ENCODE results near the gene FAM89B. TPM values are rescaled to one million over a fixed set of nuclear protein-coding genes. Genes with fewer than 3 reads are reported as not detected.

The FAM89B gene
- polyA plus RNA-seq, 1 donor (not counting 4 experiments of a cell fraction or from before 2014, with no cell fraction given), result 11.5 TPM

DNA sequence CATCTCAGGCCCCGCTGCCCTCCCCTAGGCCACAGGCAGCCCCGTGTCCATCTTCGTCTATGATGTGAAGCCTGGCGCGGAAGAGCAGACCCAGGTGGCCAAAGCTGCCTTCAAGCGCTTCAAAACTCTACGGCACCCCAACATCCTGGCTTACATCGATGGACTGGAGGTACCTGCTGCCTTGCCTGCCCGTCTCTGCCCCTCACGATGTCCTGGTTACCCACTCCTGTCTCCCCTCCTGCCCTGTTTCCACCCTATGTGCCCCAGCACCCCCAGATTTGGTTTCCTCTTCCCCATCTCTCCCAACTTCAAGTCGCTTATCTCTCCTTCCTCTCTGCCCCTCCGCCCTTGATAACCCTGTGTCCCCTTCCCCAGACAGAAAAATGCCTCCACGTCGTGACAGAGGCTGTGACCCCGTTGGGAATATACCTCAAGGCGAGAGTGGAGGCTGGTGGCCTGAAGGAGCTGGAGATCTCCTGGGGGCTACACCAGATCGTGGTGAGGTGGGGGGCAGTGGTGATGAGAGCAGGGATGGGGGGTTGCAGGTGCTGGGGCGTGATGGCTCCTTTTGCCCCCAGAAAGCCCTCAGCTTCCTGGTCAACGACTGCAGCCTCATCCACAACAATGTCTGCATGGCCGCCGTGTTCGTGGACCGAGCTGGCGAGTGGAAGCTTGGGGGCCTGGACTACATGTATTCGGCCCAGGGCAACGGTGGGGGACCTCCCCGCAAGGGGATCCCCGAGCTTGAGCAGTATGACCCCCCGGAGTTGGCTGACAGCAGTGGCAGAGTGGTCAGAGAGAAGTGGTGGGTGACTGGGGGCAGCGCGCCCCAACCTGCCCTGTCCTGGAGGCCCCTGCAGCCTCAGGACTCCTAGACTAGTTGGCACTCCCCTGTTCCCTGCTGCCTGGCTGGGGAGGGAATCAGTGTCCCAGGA is 46.5 kb upstream of the FAM89B start:
- Histone ChIP-seq H3K27ac (ENCODE audit: control insufficient read depth, insufficient read depth, low read length) (peak overlapping the region; percentile 74), H3K79me2 (ENCODE audit: control insufficient read depth, insufficient read depth, low read length) (peaks cover 23% of the 10 kb centered on the region), H3K36me3 (ENCODE audit: control insufficient read depth in 2 of 2, extremely low read depth in 1 of 2, insufficient read depth in 2 of 2, low read length in 2 of 2) (peaks cover 14 to 26% of the 10 kb centered on the region in 2 experiments), H3K9me1 (ENCODE audit: control insufficient read depth, extremely low read depth, insufficient read depth, low read length) (peaks cover 2% of the 10 kb centered on the region), H3K4me3 (ENCODE audit: control insufficient read depth in 2 of 3, extremely low read depth in 1 of 3, insufficient read depth in 2 of 3, low read depth in 1 of 3, low read length in 3 of 3) (peak overlapping the region; percentile 78 to 93 (median 83)), H3K9me3 (ENCODE audit: control insufficient read depth, low read depth, low read length) (no peaks in the 10 kb centered on the region), H3K4me2 (ENCODE audit: control insufficient read depth, extremely low read depth, insufficient read depth, low read depth, low read length) (peak overlapping the region; percentile 96), H2AFZ (ENCODE audit: control insufficient read depth, low read length) (peak overlapping the region; percentile 65), H3K27me3 (ENCODE audit: control insufficient read depth, extremely low read depth, insufficient read depth, low read length) (peaks cover 5% of the 10 kb centered on the region), H3K4me1 (ENCODE audit: control insufficient read depth, extremely low read depth, insufficient read depth, low read length) (peaks cover 10% of the 10 kb centered on the region), H3K9ac (ENCODE audit: control insufficient read depth, extremely low read depth, insufficient read depth, low read length) (peak overlapping the region; percentile 92), H4K20me1 (ENCODE audit: control insufficient read depth, extremely low read depth, insufficient read depth, low read length) (no peaks in the 10 kb centered on the region)
- FAIRE-seq, result no peak
- no peak for TF ChIP-seq EZH2 (IDR thresholded peaks at IDR 0.05; ENCODE audit: low read length)
- TF ChIP-seq, protein P1, sequence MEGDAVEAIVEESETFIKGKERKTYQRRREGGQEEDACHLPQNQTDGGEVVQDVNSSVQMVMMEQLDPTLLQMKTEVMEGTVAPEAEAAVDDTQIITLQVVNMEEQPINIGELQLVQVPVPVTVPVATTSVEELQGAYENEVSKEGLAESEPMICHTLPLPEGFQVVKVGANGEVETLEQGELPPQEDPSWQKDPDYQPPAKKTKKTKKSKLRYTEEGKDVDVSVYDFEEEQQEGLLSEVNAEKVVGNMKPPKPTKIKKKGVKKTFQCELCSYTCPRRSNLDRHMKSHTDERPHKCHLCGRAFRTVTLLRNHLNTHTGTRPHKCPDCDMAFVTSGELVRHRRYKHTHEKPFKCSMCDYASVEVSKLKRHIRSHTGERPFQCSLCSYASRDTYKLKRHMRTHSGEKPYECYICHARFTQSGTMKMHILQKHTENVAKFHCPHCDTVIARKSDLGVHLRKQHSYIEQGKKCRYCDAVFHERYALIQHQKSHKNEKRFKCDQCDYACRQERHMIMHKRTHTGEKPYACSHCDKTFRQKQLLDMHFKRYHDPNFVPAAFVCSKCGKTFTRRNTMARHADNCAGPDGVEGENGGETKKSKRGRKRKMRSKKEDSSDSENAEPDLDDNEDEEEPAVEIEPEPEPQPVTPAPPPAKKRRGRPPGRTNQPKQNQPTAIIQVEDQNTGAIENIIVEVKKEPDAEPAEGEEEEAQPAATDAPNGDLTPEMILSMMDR (optimal IDR thresholded peaks at IDR 0.05 in 1 of 3, IDR thresholded peaks at IDR 0.05 in 1 of 3, conservative IDR thresholded peaks at IDR 0.05 in 1 of 3; ENCODE audit: extremely low read depth in 1 of 3, insufficient read depth in 2 of 3, low read length in 3 of 3), result no peak
- dilution Hi-C loops (cut with MboI; ENCODE audit: extremely low pct_ligation_motif_present, low sequenced_read_pairs), result no loop called here
- DNase-seq (ENCODE audit: low read depth, low spot score), result no peak

DNA sequence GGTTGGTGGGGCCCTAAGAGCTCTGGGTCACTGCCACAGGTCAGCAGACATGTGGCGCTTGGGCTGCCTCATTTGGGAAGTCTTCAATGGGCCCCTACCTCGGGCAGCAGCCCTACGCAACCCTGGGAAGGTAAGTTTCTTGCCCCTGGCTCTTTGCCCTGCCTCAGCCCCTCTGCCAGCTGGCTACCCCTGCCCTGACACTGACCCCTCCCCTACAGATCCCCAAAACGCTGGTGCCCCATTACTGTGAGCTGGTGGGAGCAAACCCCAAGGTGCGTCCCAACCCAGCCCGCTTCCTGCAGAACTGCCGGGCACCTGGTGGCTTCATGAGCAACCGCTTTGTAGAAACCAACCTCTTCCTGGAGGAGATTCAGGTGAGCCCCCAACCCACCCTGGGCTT is 45.6 kb upstream of the FAM89B start:
- Histone ChIP-seq H3K79me2 (ENCODE audit: control insufficient read depth, insufficient read depth, low read length) (peaks cover 23% of the 10 kb centered on the region), H3K4me1 (ENCODE audit: control insufficient read depth, extremely low read depth, insufficient read depth, low read length) (peaks cover 10% of the 10 kb centered on the region), H3K4me3 (ENCODE audit: control insufficient read depth in 2 of 3, extremely low read depth in 1 of 3, insufficient read depth in 2 of 3, low read depth in 1 of 3, low read length in 3 of 3) (no peak overlapping the region), H2AFZ (ENCODE audit: control insufficient read depth, low read length) (no peak overlapping the region), H3K4me2 (ENCODE audit: control insufficient read depth, extremely low read depth, insufficient read depth, low read depth, low read length) (no peak overlapping the region), H3K9me1 (ENCODE audit: control insufficient read depth, extremely low read depth, insufficient read depth, low read length) (peaks cover 2% of the 10 kb centered on the region), H3K36me3 (ENCODE audit: control insufficient read depth in 2 of 2, extremely low read depth in 1 of 2, insufficient read depth in 2 of 2, low read length in 2 of 2) (peaks cover 19 to 31% of the 10 kb centered on the region in 2 experiments), H3K27ac (ENCODE audit: control insufficient read depth, insufficient read depth, low read length) (no peak overlapping the region), H4K20me1 (ENCODE audit: control insufficient read depth, extremely low read depth, insufficient read depth, low read length) (no peaks in the 10 kb centered on the region), H3K9ac (ENCODE audit: control insufficient read depth, extremely low read depth, insufficient read depth, low read length) (no peak overlapping the region), H3K27me3 (ENCODE audit: control insufficient read depth, extremely low read depth, insufficient read depth, low read length) (peaks cover 5% of the 10 kb centered on the region), H3K9me3 (ENCODE audit: control insufficient read depth, low read depth, low read length) (no peaks in the 10 kb centered on the region)
- dilution Hi-C loops (cut with MboI; ENCODE audit: extremely low pct_ligation_motif_present, low sequenced_read_pairs), result no loop called here
- FAIRE-seq, result no peak
- no peak for TF ChIP-seq EZH2 (IDR thresholded peaks at IDR 0.05; ENCODE audit: low read length)
- DNase-seq (ENCODE audit: low read depth, low spot score), result no peak

All from keratinocyte (primary cell).